HG03103 (cell line): ENCODE results near the gene MTIF3.

ENCODE experiments used
- ATAC-seq: cut with Tn5 transposase; IDR thresholded peaks from one replicate; pipeline ENCODE4 v1.9.1; 2021; ENCODE audit warnings: low read depth; ENCODE audit not compliant: unreplicated experiment

The MTIF3 gene, protein sequence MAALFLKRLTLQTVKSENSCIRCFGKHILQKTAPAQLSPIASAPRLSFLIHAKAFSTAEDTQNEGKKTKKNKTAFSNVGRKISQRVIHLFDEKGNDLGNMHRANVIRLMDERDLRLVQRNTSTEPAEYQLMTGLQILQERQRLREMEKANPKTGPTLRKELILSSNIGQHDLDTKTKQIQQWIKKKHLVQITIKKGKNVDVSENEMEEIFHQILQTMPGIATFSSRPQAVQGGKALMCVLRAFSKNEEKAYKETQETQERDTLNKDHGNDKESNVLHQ

DNA sequence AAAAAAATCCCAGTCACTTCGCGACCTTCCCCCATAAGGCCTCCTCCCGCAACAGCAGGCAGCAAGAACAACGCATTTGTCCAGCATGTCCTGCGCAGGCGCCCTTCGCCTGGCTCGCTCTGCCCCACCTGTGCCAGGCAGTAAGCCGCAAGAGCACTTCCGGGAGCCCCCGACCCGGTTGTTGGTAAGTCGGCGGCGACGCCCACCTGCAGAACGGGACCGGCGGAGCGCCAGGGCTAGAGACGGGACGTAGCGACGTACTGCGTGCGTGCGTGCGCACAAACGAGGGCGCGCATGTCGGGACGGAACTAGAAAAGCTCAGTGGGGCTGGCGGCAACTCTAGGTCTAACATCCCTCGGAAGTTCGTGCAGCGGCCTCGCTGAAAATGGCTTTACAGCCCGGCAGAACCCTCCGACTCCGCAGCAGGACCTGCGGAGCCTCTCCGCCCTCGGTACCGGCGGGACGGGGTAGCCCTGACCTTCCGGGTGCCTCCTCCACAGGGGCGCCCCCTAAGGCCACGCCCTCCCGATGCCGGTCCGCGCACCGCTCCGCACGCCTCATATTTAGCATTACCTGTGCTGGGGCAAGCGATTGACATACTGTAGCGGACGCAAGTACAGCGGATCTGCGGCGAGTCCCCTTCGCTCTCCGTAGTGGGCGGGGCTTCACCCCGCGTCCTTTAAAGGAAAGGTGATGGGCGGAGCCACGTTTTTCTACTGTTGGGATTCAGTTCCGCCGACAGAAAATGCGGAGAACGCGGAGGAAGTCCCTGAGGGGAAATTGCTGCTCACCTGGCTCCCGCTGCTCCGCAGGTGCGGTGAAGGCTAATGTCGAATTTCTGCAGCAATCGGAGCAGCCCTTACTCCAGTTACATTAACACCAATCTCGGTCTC lies at the start of gene MTIF3:
MTIF3 (minus strand) TSS at position 629 of the 893 bp plus-strand sequence. CDS start 10,116 bp downstream, outside the sequence.
- peak; percentile 82 for ATAC-seq

DNA sequence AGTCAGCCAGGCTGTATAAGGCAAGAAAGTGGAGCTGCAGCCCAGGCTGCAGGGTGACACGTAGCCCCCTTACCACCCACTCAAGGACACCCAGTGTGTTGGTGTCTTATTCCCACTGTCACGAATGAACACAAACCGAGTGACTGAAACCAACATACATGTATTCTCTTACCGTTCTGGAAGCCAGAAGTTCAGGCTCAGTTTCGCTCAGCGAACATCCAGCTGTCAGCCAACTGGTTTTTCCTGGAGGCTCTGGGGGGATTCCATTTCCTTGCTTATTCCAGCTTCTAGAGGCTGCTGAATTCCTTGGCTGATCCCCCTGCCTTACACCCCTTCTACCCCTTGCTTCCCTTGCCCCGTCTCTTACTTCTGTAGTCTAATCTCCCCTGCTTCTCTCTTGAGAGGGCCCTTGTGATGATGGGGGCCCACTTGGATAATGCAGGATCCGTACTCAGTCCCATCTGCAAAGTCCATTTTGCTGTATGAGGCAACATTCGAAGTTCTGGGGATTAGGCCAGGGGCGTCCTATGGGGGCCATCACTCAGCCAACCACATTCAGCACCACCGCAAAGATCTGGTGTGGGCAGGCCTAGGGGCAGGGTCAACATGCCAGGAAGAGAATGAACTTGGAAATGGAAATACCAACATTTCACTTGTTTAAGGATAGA lies 47.3 kb upstream of the MTIF3 start:
- no peak for ATAC-seq

- ATAC-seq = no peak
Observed at GRCh38 chr13:27496536-27497273, 46.3 kb upstream of the MTIF3 start.

- ATAC-seq = no peak
Observed at GRCh38 chr13:27496006-27496405, 45.6 kb upstream of the MTIF3 start.

DNA sequence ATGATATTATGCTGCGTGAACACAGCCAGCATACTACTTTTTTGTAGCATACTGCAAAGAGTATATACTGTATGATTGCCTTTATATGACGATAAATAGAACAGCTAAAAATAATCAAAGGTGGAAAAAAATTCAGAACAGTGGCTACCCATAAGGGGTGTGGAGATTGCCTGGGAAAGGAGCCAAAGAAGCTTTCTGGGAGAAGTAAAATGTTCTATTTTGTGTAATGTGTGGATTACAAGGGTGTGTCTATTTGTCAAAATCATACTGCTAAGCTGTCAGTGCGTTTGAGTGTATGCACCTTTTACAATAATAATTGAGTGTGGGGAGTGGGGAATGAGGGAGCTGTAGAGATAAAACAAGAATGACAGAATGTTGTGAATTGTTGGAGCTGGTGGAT lies 45.2 kb upstream of the MTIF3 start:
- no peak for ATAC-seq

GRCh38 chr13:27493981-27494380 lies 43.6 kb upstream of the MTIF3 start:
- no peak for ATAC-seq

DNA sequence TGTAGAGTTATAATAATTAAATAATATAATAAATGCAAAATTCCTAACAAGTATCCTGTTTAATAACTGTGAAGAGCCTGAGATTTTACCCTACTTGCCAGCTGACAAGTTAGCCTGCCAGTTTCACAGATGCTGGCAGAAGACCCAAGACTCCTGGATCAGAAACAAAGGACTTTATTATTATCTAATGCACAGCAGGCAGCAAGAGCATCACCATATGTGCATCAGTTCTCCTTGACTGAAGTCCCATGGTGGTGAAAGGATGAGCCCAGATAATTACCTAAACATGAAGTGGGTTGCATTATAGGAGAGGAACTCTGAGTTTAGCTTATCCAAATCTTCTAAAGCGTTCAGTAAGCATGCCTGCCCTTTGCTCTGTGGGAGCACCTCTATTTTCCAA lies 39.1 kb upstream of the MTIF3 start:
- ATAC-seq = no peak

GRCh38 chr13:27487776-27488175 lies 37.4 kb upstream of the MTIF3 start:
- ATAC-seq = no peak

- no peak for ATAC-seq
Observed at GRCh38 chr13:27483421-27483820, 33.1 kb upstream of the MTIF3 start.

GRCh38 chr13:27482983-27483382 lies 32.6 kb upstream of the MTIF3 start:
- ATAC-seq = peak; percentile 90

GRCh38 chr13:27481766-27482165 lies 31.4 kb upstream of the MTIF3 start:
- no peak for ATAC-seq

DNA sequence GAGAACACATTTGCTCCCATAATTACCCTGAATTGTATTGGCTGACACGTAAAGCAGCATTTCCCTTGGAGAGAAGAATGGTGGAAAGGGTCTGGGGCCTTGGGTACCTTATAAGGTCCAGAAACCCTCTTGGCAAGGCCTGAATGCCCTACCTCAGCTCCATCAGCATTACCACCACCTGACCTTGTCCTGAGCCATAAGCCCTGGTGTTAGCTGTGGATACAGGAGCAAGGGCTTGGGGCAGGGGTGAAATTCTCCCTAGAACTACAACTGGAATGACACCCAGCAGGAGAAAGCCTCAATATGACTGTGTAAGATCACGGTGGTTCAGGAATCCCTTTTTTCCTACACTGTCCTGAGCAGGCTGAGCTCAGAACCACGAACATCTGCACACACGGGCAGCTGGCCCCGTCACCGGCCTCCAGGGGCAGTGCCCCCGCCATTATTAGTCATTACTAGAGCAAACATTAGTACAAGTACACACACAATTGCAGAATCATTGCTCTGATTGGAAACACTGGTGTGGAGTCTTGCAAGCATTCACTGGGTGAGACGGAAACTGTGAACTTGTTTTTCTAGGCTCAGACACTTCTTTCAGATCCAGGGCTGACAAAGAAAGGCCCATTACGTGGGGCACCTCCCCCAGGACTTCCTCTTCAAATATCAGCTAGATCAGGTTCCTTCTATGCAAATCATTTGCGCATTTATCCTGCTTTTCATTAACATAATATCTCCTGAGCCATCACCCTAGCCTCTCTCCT lies 26.8 kb upstream of the MTIF3 start:
- ATAC-seq = peak; percentile 53

DNA sequence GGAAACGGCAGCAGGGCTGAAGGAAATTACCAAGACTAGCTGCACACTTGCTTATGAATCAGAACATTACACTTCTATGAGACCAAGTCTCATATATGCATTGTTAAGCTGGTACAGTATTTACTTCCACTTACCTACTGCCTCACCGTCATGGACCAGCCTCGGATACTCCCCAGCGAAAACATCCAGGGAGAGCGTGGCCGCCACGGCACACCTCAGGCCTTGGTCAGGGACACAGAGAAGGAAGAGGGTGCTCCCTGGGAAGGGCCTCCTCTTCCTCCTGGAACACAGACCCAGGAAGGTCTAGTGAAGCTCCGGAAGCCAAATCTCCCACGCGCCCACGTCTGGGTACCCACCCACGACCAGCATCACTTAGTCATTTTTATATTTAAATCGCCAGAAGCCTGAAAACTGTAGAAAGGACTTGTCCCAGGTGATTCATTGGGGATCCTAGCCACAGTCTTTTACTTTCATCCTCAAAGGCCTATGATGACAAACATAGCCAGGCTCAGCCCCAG lies 24.4 kb upstream of the MTIF3 start:
- no peak for ATAC-seq

- ATAC-seq = no peak
Observed at GRCh38 chr13:27472941-27473340, 22.6 kb upstream of the MTIF3 start.

GRCh38 chr13:27472441-27472840 lies 22.1 kb upstream of the MTIF3 start:
- no peak for ATAC-seq

DNA sequence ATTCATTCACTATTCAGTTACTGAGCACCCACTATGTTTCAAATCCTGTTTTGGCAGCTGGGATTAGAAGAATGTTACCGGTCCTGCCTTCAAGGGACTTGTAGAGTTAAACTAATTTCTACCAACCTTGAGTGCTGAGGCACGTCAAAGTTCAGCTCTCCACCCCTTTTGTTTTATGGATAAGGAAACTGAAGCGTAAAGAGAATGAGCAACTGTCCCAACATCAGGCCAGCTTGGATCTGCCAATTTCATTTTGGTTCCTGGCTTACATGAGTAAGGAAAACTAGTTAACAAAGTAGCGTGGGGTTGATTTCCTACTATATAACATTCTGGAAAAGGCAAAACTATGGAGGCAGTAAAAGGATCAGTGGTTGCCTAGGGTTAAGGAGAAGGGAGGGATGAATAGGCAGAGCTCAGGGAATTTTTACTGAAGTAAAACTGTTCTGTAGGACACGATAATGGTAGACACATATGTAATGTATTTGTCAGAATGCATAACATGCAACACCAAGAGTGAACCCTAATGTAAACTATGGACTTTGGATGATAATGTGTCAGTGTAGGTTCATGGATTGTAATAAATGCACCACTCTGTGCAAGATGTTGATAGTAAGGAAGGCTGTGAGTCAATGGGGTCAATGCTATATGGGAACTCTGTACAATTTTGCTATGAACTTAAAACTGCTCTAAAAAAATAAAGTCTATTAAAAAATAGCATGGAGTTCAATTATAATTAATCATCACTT lies 19.9 kb upstream of the MTIF3 start:
- no peak for ATAC-seq

- no peak for ATAC-seq
Observed at GRCh38 chr13:27466513-27466912, 16.1 kb upstream of the MTIF3 start.

DNA sequence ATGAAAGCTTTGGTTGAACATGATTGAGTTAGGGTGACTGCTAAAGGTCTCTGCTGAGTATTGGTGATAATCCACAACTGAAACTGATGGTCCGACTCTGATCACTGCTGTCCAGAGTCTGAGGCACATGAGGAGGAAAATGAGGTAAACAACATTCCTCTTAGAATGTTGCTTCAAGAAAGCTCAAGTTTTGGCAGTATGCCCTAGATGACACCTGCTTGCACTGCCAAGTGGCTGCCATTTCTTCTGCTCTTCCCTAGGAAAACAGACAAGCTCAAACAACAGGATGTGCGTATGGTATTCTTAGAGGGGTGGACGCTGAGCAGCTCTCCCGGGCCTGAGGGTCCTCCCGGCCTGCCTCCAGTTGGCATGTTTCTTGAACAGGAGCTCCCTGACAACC lies 15.2 kb upstream of the MTIF3 start:
- ATAC-seq = no peak

DNA sequence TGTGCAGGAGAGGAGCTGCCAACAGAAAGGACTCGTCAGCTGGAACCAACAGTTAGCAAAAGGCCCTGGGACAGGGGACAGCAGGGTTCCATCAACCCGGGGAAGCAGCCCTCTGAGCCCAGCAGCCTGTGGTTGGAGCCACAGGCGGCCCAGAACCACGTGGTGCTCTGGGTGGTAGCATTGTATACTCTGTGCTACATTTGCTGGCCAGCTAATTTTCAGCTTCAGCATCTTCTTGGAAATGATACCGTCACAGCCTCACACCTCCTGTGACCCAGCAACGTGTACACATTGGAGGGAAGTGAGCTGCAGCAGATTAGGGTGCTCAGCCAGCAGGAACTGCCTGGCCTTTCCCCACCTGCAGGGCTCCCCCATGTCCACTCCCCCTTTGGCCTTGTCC lies 13.1 kb upstream of the MTIF3 start:
- no peak for ATAC-seq
